Measurements from ENCODE around the gene GABRB1.

GRCh38 chr4:47045261-47045660, 13.9 kb downstream of the GABRB1 start:
- TF ChIP-seq YY1 (IDR thresholded peaks at IDR 0.05; ENCODE audit: insufficient read depth, insufficient read length) (no peak), ZNF274 (IDR thresholded peaks at IDR 0.05; ENCODE audit: low read depth, low read length) (no peak)
